Body of pancreas (tissue), 4 donors: ENCODE results near the gene MLLT6. TPM values are rescaled to one million over a fixed set of nuclear protein-coding genes. Genes with fewer than 3 reads are reported as not detected.

Source experiments
- ATAC-seq: fragments of 150-250 bp; one replicate; pipeline ENCODE4 v1.9.1; 2016
- DNase-seq, 4 donors: peaks; one replicate each; pipeline ENCODE4 v3.0.0-alpha.2; 2019
- H3K27ac ChIP-seq, 4 donors: fragments of 200-600 bp; sonication (generic); 1 replicate in 3 of 4; 2 replicates in 1 of 4; pipeline versions ENCODE4 v1.5.1 to v1.6.1; 2016 to 2019; ENCODE audit warnings: mild to moderate bottlenecking in 1 of 4, mixed read lengths in 1 of 4, moderate library complexity in 1 of 4
- H3K27me3 ChIP-seq, 2 donors: fragments of 200-600 bp; sonication (generic); one replicate each; pipeline ENCODE4 v1.6.0; 2016; ENCODE audit warnings: mild to moderate bottlenecking in 1 of 2
- H3K36me3 ChIP-seq, 2 donors: fragments of 200-600 bp; sonication (generic); replicated peaks in 1 of 2; 2 replicates each; pipeline ENCODE4 v1.5.1; 2016; ENCODE audit warnings: low read depth in 2 of 2; ENCODE audit not compliant: insufficient read depth in 1 of 2
- H3K4me1 ChIP-seq: fragments of 200-600 bp; sonication (generic); one replicate; pipeline ENCODE4 v1.6.0; 2016
- H3K4me3 ChIP-seq, 2 donors: fragments of 200-600 bp; sonication (generic); 1 replicate in 1 of 2; 2 replicates in 1 of 2; pipeline ENCODE4 v1.5.1; 2016 to 2019
- H3K9me3 ChIP-seq, 3 donors: fragments of 200-600 bp; sonication (generic); 1 replicate in 2 of 3; 2 replicates in 1 of 3; pipeline ENCODE4 v1.5.1; 2016
- CTCF ChIP-seq, 7 experiments: fragments of 450-650 bp in 4 of 7; fragments of 200-600 bp in 3 of 7; sonication (generic) in 3 of 7; IDR thresholded peaks; one replicate each; pipeline ENCODE4 v1.5.1; 2016 to 2019; ENCODE audit warnings: antibody characterized with exemption in 7 of 7
- POLR2A ChIP-seq, 3 donors: fragments of 450-650 bp; IDR thresholded peaks; one replicate each; pipeline ENCODE4 v1.6.1; 2016; ENCODE audit warnings: antibody characterized with exemption in 3 of 3, mild to moderate bottlenecking in 2 of 3
- WGBS, 2 donors: methylation state at CpG; one replicate each; pipeline ENCODE4 v1.1.5; 2017; 5-methylcytosine and 5-hydroxymethylcytosine counted together
- intact Hi-C: fragments of 100-400 bp; cut with DNase I; formaldehyde crosslinking; loops from one replicate; pipeline ENCODE4 v1.15.1; 2023
- total RNA-seq, 2 donors: library from RNA; depleted of rRNA; stranded (reverse); fragments of >200 nt; gene quantifications; one replicate each; pipeline ENCODE4 v1.1.0, GENCODE V29; 2016

The MLLT6 gene
- total RNA-seq, 2 donors from 2014 or later: 90.8 to 121 TPM

GRCh38 chr17:38762231-38762630 lies 57.2 kb downstream of the MLLT6 start:
- TF ChIP-seq CTCF (IDR thresholded peaks at IDR 0.05) (no peak), POLR2A (IDR thresholded peaks at IDR 0.05) (no peak)
- Histone ChIP-seq H3K36me3 (peaks cover 0 to 44% of the 10 kb centered on the region in 2 donors), H3K4me1 (no peaks in the 10 kb centered on the region), H3K27ac (no peak overlapping the region), H3K4me3 (no peak overlapping the region), H3K9me3 (no peaks in the 10 kb centered on the region), H3K27me3 (no peaks in the 10 kb centered on the region)
- intact Hi-C loops: no loop called here
- 70 to 78% methylated on average over 3 of the region's 3 CpGs for WGBS, 2 donors
- ATAC-seq (no peak), DNase-seq (no peak)

DNA sequence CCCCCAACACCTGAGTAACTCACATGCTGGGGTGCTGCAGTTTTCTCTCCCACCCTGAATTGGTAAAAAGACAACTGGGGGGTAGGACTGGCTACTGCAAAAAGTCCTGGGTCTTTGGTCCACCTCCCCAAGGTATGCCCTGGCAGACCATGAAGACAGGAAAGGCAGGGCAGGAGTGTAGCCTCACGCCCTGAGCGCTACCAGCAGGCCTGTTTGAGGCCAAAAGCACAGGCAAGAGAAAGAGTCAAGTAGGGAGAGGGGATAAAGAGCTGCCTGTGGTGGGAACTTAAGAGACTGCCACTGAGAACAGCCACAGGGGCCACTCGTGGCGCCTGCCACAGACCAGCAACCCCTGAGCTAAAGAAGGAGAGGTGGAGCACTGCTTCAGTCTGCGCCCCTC lies 61.3 kb downstream of the MLLT6 start:
- intact Hi-C loops: no loop called here
- 89 to 91% methylated on average over 5 of the region's 5 CpGs for WGBS, 2 donors
- no peak overlapping the region for H3K4me3 ChIP-seq
- peaks cover 0 to 29% of the 10 kb centered on the region in 2 donors for H3K36me3 ChIP-seq
- DNase-seq (no peak), ATAC-seq (no peak)
- H3K27me3 ChIP-seq: no peaks in the 10 kb centered on the region
- TF ChIP-seq CTCF (IDR thresholded peaks at IDR 0.05) (no peak), POLR2A (IDR thresholded peaks at IDR 0.05) (no peak)
- H3K27ac ChIP-seq: no peak overlapping the region
- no peaks in the 10 kb centered on the region for H3K9me3 ChIP-seq
- no peaks in the 10 kb centered on the region for H3K4me1 ChIP-seq

DNA sequence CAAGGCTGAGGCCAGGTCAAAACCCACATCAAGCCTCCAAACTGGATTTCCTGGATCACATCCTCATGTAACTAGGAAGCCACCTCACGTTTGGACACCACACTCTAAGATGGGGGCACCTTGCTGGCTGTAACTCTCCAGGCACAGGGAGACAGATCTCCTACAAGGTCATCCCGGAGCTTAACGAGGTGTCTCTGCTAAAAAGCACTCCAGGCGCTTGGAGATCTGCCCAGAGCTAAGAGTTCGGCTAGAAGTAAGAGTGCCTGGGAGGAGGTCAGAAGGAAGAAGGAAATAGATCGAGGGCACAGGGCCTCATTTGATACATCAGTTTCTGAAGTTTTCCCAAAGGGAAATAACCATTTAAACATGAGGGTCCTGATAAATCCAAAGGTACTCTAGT lies 63.3 kb downstream of the MLLT6 start:
- DNase-seq (no peak), ATAC-seq (no peak)
- H3K4me1 ChIP-seq: no peaks in the 10 kb centered on the region
- H3K27ac ChIP-seq: no peak overlapping the region
- H3K36me3 ChIP-seq: peaks cover 0 to 29% of the 10 kb centered on the region in 2 donors
- WGBS, 2 donors: 38 to 56% methylated on average over 6 of the region's 6 CpGs
- no peak overlapping the region for H3K4me3 ChIP-seq
- H3K27me3 ChIP-seq: no peaks in the 10 kb centered on the region
- TF ChIP-seq CTCF (IDR thresholded peaks at IDR 0.05) (no peak), POLR2A (IDR thresholded peaks at IDR 0.05) (no peak)
- no peaks in the 10 kb centered on the region for H3K9me3 ChIP-seq
- intact Hi-C loops: no loop called here

DNA sequence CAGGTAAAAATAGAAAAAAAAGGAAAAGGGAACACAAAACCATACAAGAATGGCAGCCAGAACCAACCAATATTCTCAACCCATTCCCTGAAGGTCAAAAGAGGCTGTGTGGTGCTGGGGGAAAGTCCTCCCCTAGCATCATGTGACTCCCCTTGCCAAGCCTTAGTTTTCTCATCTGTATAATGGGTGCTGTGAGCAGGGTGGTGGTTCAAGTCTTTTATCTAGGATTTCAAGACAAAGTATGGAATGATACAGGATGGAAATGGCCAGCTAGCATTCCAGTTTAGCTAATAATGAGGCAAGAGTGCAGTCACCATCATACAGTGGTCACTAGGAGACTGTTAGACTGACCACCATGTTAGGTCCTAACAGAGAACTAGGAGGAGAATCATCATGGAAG lies 68.2 kb downstream of the MLLT6 start:
- intact Hi-C loops: no loop called here
- Histone ChIP-seq H3K4me3 (no peak overlapping the region), H3K4me1 (no peaks in the 10 kb centered on the region), H3K9me3 (no peaks in the 10 kb centered on the region), H3K27ac (no peak overlapping the region), H3K36me3 (peaks cover 3 to 46% of the 10 kb centered on the region in 2 donors), H3K27me3 (no peaks in the 10 kb centered on the region)
- TF ChIP-seq CTCF (IDR thresholded peaks at IDR 0.05) (no peak), POLR2A (IDR thresholded peaks at IDR 0.05) (no peak)
- DNase-seq: no peak
- no peak for ATAC-seq

- H3K9me3 ChIP-seq: no peaks in the 10 kb centered on the region
- no peaks in the 10 kb centered on the region for H3K27me3 ChIP-seq
- WGBS, 2 donors: 77 to 78% methylated on average over 7 of the region's 7 CpGs
- intact Hi-C loops: no loop called here
- no peak for TF ChIP-seq CTCF (IDR thresholded peaks at IDR 0.05)
- H3K27ac ChIP-seq: no peak overlapping the region
- no peak for DNase-seq
- H3K4me1 ChIP-seq: no peaks in the 10 kb centered on the region
- peaks cover 13 to 62% of the 10 kb centered on the region in 2 donors for H3K36me3 ChIP-seq
- ATAC-seq: no peak
- H3K4me3 ChIP-seq: no peak overlapping the region
These were observed 72.7 kb downstream of the MLLT6 start for GRCh38 chr17:38777641-38778250.
